HEK293 (cell line): Measurements from ENCODE around the gene MYT1.
"Not testable (repeated sequence)": the region's sequence is repeated elsewhere in the genome, so short reads cannot be mapped to it uniquely, and the experiment has no call there.

Source experiments
- CTCF ChIA-PET: fragments of 350-600 bp; formaldehyde crosslinking; extraction: SDS; loops from one replicate; lab custom pipeline; 2021; ENCODE audit warnings: antibody characterized with exemption; lab: Yijun Ruan, JAX
- POLR2A ChIA-PET: fragments of 300-600 bp; formaldehyde crosslinking; extraction: SDS; loops from one replicate; lab custom pipeline; 2020; ENCODE audit warnings: antibody characterized with exemption, inconsistent platforms; lab: Yijun Ruan, JAX
- H3K27ac ChIP-seq: fragments of 200-500 bp; sonication (Bioruptor generic); 2 replicates; pipeline ENCODE4 v1.5.1; 2014; ENCODE audit warnings: low read depth, low read length, control low read depth, inconsistent platforms; ENCODE audit errors: extremely low read depth
- H3K36me3 ChIP-seq, 2 experiments: fragments of 200-500 bp in 1 of 2; sonication (Bioruptor generic) in 1 of 2; 1 replicate in 1 of 2; 2 replicates in 1 of 2; pipeline ENCODE4 v1.5.1; 2014 to 2017; ENCODE audit warnings: inconsistent platforms in 2 of 2, low read length in 2 of 2; ENCODE audit not compliant: control insufficient read depth in 2 of 2, insufficient read depth in 1 of 2
- H3K4me1 ChIP-seq: fragments of 200-500 bp; sonication (Bioruptor generic); 2 replicates; pipeline ENCODE4 v1.5.1; 2014; ENCODE audit warnings: mild to moderate bottlenecking, low read length, inconsistent platforms; ENCODE audit not compliant: control insufficient read depth, insufficient read depth
- H3K4me3 ChIP-seq: 2 replicates; pipeline ENCODE4 v1.5.1; 2011; ENCODE audit warnings: low read depth, mild to moderate bottlenecking, control low read depth, low read length, moderate library complexity
- H3K9me3 ChIP-seq: fragments of 200-500 bp; sonication (Bioruptor generic); 2 replicates; pipeline ENCODE4 v1.5.1; 2014; ENCODE audit warnings: low read depth, low read length, inconsistent platforms; ENCODE audit not compliant: control insufficient read depth, insufficient read depth
- GFI1B ChIP-seq: fragments of 450-650 bp; formaldehyde crosslinking; IDR thresholded peaks from 2 replicates; pipeline ENCODE4 v1.5.1; 2016; ENCODE audit warnings: missing biosample characterization, missing genetic modification characterization
- HOXC10 ChIP-seq: sonication (generic); formaldehyde crosslinking; IDR thresholded peaks from 2 replicates; pipeline ENCODE4 v1.8.1; 2023; ENCODE audit warnings: mild to moderate bottlenecking, missing genetic modification reagents
- KLF1 ChIP-seq: fragments of 450-650 bp; formaldehyde crosslinking; IDR thresholded peaks from 2 replicates; pipeline ENCODE4 v1.5.1; 2016; ENCODE audit warnings: missing biosample characterization, missing genetic modification characterization
- PRDM1 ChIP-seq: fragments of 450-650 bp; formaldehyde crosslinking; IDR thresholded peaks from 2 replicates; pipeline ENCODE4; 2016; ENCODE audit warnings: missing biosample characterization, missing genetic modification characterization
- PRDM6 ChIP-seq: fragments of 450-650 bp; formaldehyde crosslinking; IDR thresholded peaks from 2 replicates; pipeline ENCODE4 v1.5.1; 2017; ENCODE audit warnings: missing biosample characterization, missing genetic modification characterization
- SP7 ChIP-seq: fragments of 450-650 bp; formaldehyde crosslinking; IDR thresholded peaks from 2 replicates; pipeline ENCODE4 v1.5.1; 2016; ENCODE audit warnings: missing biosample characterization, missing genetic modification characterization
- ZNF132 ChIP-seq: fragments of 450-650 bp; formaldehyde crosslinking; IDR thresholded peaks from 2 replicates; pipeline ENCODE4 v1.5.1; 2017; ENCODE audit warnings: missing biosample characterization, missing genetic modification characterization, borderline replicate concordance
- ZNF157 ChIP-seq: fragments of 450-650 bp; formaldehyde crosslinking; IDR thresholded peaks from 2 replicates; pipeline ENCODE4 v1.5.1; 2016; ENCODE audit warnings: missing biosample characterization, missing genetic modification characterization
- ZNF211 ChIP-seq: fragments of 450-650 bp; formaldehyde crosslinking; IDR thresholded peaks from 2 replicates; pipeline ENCODE4 v1.5.1; 2016; ENCODE audit warnings: low read depth, missing biosample characterization, missing genetic modification characterization
- ZNF221 ChIP-seq: fragments of 450-650 bp; formaldehyde crosslinking; IDR thresholded peaks from 2 replicates; pipeline ENCODE4 v1.5.1; 2017; ENCODE audit warnings: missing biosample characterization, missing genetic modification characterization, borderline replicate concordance
- ZNF274 ChIP-seq, 2 experiments: fragments of 200-500 bp in 1 of 2; fragments of 450-650 bp in 1 of 2; sonication (Bioruptor generic) in 1 of 2; formaldehyde crosslinking in 1 of 2; IDR thresholded peaks; 2 replicates each; pipeline versions ENCODE4 v1.5.1 to v1.6.1; 2014 to 2016; ENCODE audit warnings: borderline replicate concordance in 1 of 2, inconsistent platforms in 1 of 2, low read length in 1 of 2, missing biosample characterization in 1 of 2, missing genetic modification characterization in 1 of 2
- ZNF391 ChIP-seq: fragments of 450-650 bp; formaldehyde crosslinking; IDR thresholded peaks from 2 replicates; pipeline ENCODE4 v1.5.1; 2016; ENCODE audit warnings: low read depth, missing biosample characterization, missing genetic modification characterization, borderline replicate concordance
- ZNF394 ChIP-seq: fragments of 450-650 bp; formaldehyde crosslinking; IDR thresholded peaks from 2 replicates; pipeline ENCODE4 v1.5.1; 2016; ENCODE audit warnings: missing biosample characterization, missing genetic modification characterization, mild to moderate bottlenecking, moderate library complexity, borderline replicate concordance
- ZNF521 ChIP-seq: fragments of 450-650 bp; formaldehyde crosslinking; IDR thresholded peaks from 2 replicates; pipeline ENCODE4 v1.5.1; 2017; ENCODE audit warnings: missing biosample characterization, mild to moderate bottlenecking, missing genetic modification characterization
- ZNF560 ChIP-seq: fragments of 450-650 bp; formaldehyde crosslinking; IDR thresholded peaks from 2 replicates; pipeline ENCODE4 v1.5.1; 2017; ENCODE audit warnings: missing biosample characterization, missing genetic modification characterization, borderline replicate concordance
- ZNF610 ChIP-seq: fragments of 450-650 bp; formaldehyde crosslinking; IDR thresholded peaks from 2 replicates; pipeline ENCODE4 v1.5.1; 2016; ENCODE audit warnings: missing biosample characterization, missing genetic modification characterization, borderline replicate concordance
- ZNF624 ChIP-seq: fragments of 450-650 bp; formaldehyde crosslinking; IDR thresholded peaks from 2 replicates; pipeline ENCODE4 v1.5.1; 2017; ENCODE audit warnings: missing biosample characterization, missing genetic modification characterization
- ZNF837 ChIP-seq: fragments of 450-650 bp; formaldehyde crosslinking; IDR thresholded peaks from 2 replicates; pipeline ENCODE4 v1.5.1; 2016; ENCODE audit warnings: missing biosample characterization, missing genetic modification characterization
- TF ChIP-seq, protein P1 (sequence below): fragments of 450-650 bp; formaldehyde crosslinking; IDR thresholded peaks from 2 replicates; pipeline ENCODE4; 2016; ENCODE audit warnings: missing biosample characterization, missing genetic modification characterization

Gene MYT1

GRCh38 chr20:64176971-64177370, 12.7 kb downstream of the MYT1 start:
- ChIA-PET CTCF (interaction anchor here (0.6 kb wide), 1 partner anchor 53 kb away, joined by 3 read pairs; no protein-coding TSS in a partner anchor), POLR2A (no interaction called here)
- no peaks in the 10 kb centered on the region for H3K9me3 ChIP-seq
- H3K27ac ChIP-seq = no peak overlapping the region
- no peaks in the 10 kb centered on the region for H3K36me3 ChIP-seq
- TF ChIP-seq ZNF132 = no peak
- TF ChIP-seq ZNF274 (IDR thresholded peaks at IDR 0.05; ENCODE audit: low read length) = no peak
- TF ChIP-seq ZNF274 (tag by site-specific recombination; IDR thresholded peaks at IDR 0.05; ENCODE audit: borderline replicate concordance) = no peak
- TF ChIP-seq PRDM1 (tag by site-specific recombination) = peak; percentile 54
- no peak for TF ChIP-seq HOXC10 (CRISPR knock-in tag)
- no peak for TF ChIP-seq ZNF157 (tag by site-specific recombination)
- TF ChIP-seq ZNF624 (tag by site-specific recombination) = no peak
- H3K4me1 ChIP-seq = no peaks in the 10 kb centered on the region
- no peak overlapping the region for H3K4me3 ChIP-seq

GRCh38 chr20:64177384-64177783, 13.1 kb downstream of the MYT1 start:
- Histone ChIP-seq H3K4me1 (no peaks in the 10 kb centered on the region), H3K4me3 (no peak overlapping the region), H3K36me3 (no peaks in the 10 kb centered on the region), H3K27ac (no peak overlapping the region), H3K9me3 (no peaks in the 10 kb centered on the region)
- POLR2A ChIA-PET = no interaction called here
- TF ChIP-seq ZNF391 (tag by site-specific recombination) (no peak), ZNF211 (no peak), ZNF394 (no peak), ZNF610 (tag by site-specific recombination) (no peak), ZNF221 (tag by site-specific recombination) (no peak), ZNF560 (no peak), ZNF837 (no peak), SP7 (tag by site-specific recombination) (no peak)
- CTCF ChIA-PET = interaction anchor here (0.6 kb wide), 1 partner anchor 52 kb away, joined by 3 read pairs; no protein-coding TSS in a partner anchor

DNA sequence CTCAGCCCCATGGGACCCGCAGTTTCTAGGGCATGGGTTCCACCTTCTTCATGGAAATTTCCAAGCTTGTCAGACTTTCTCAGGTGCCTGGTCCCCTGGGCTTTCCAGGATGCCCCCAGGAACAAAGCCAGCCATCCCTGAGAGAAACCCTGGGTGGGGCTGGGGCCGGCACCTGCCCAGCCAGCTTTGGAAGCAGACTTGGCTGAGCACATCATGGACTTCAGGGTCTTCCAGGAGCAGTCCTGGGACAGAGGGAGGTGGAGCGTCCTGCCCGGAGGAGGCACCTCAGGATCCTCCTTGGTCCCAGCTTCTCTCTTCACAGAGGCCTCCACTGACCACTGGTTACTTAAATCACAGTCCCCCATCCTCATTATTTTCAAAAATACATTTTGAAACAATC, 13.5 kb downstream of the MYT1 start:
- no peak overlapping the region for H3K27ac ChIP-seq
- no peaks in the 10 kb centered on the region for H3K4me1 ChIP-seq
- ChIA-PET POLR2A (no interaction called here), CTCF (no interaction called here)
- no peaks in the 10 kb centered on the region for H3K36me3 ChIP-seq
- no peak for TF ChIP-seq ZNF521 (tag by site-specific recombination)
- TF ChIP-seq, protein P1, sequence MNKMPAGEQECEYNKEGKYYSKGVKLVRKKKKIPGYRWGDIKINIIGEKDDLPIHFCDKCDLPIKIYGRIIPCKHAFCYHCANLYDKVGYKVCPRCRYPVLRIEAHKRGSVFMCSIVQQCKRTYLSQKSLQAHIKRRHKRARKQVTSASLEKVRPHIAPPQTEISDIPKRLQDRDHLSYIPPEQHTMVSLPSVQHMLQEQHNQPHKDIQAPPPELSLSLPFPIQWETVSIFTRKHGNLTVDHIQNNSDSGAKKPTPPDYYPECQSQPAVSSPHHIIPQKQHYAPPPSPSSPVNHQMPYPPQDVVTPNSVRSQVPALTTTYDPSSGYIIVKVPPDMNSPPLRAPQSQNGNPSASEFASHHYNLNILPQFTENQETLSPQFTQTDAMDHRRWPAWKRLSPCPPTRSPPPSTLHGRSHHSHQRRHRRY (tag by site-specific recombination) = no peak
- TF ChIP-seq KLF1 (tag by site-specific recombination) = no peak
- TF ChIP-seq GFI1B (tag by site-specific recombination) = no peak
- no peak for TF ChIP-seq PRDM6 (tag by site-specific recombination)
- H3K9me3 ChIP-seq = no peaks in the 10 kb centered on the region
- no peak overlapping the region for H3K4me3 ChIP-seq

GRCh38 chr20:64178925-64179324, 14.7 kb downstream of the MYT1 start:
- H3K9me3 ChIP-seq, H3K27ac ChIP-seq, H3K36me3 ChIP-seq, POLR2A ChIA-PET, H3K4me1 ChIP-seq, H3K4me3 ChIP-seq: not testable (repeated sequence)
- CTCF ChIA-PET = interaction anchor here (0.6 kb wide), 1 partner anchor 11 kb away, joined by 3 read pairs; no protein-coding TSS in a partner anchor
